Heart left ventricle (tissue), 13 donors: ENCODE results near the gene PTOV1.

Experiments used
- POLR2A ChIP-seq, 2 donors: fragments of 450-650 bp; IDR thresholded peaks; one replicate each; pipeline ENCODE4 v1.6.1; 2017; ENCODE audit warnings: antibody characterized with exemption in 2 of 2, mild to moderate bottlenecking in 2 of 2, moderate library complexity in 2 of 2
- TF ChIP-seq, protein P1 (sequence below), 12 donors: fragments of 200-600 bp; sonication (generic) in 4 of 12; IDR thresholded peaks; one replicate each; pipeline versions ENCODE4 v1.5.0 to v1.8.0; 2018 to 2022; ENCODE audit warnings: antibody characterized with exemption in 12 of 12, mild to moderate bottlenecking in 5 of 12
- donor health status: ischemic (EF 13 %, LVEDD 7.1; RV severe dilation, severe dysfunction).
- donor health status: DM: no; HTN: yes; CAD: no.
- donor health status: DM: no; HTN: no; CAD: no.
- donor health status: ischemic (EF 25% LVEDD 6.9; RV normal size, moderate dysfunction).
- donor health status: ischemic (EF 25% LVEDD 5.7; RV mildly dilated, moderate dysfunction).
- donor health status: ischemic (EF 35%, LVEDD 5.7; RV mildly dilated, moderate dysfunction).
- donor health status: nonischemic (EF 11% LVEDD 7.7; RV severe dilation, severe dysfunction).
- donor health status: DM: yes; HTN: yes; CAD: no.
- donor health status: PGD.
- donor health status: ischemic (EF 29% LVEDD 5.4; RV normal size, mild dysfunction).
- donor health status: nonischemic (EF 23%, LVEDD 6.1; RV moderate dilation, normal function).

DNA sequence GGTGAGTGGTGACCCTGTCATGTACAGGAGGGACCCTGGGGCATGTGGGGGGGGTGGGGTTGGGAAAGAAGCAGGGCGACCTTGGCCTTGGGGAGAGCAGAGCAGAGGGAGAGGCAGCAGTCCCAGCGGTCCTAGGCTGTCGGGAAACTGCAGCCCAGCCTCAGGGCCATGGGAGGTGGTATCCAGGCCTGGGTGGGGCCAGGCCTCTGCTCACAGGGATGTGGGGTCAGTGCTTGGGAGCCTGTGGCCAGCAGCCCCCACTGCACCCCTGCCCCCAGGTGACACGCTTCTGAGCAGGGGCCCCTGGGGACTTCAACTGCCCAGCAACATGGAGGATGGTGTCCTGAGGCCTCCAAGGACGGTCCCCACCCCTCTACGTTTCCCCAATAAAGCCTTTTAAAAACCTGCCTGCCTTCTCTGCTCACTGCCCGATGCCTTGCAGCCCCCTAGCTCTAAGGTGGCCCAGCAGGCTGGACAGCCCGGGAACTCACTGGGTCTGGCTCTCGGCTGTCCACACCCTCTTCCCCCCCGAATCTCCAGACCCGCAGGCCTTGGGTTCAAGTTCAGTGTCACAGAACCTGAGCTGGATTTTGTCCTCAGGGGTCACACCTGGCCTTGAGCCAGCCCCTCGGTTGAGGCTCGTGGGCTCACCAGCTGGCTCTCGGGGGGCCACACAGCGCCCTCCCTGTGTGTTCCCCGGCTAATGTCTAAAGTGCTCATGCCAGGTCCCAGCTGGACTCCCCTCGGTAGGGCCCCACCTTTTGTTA lies 9.6 kb downstream of the PTOV1 start:
- TF ChIP-seq, protein P1, sequence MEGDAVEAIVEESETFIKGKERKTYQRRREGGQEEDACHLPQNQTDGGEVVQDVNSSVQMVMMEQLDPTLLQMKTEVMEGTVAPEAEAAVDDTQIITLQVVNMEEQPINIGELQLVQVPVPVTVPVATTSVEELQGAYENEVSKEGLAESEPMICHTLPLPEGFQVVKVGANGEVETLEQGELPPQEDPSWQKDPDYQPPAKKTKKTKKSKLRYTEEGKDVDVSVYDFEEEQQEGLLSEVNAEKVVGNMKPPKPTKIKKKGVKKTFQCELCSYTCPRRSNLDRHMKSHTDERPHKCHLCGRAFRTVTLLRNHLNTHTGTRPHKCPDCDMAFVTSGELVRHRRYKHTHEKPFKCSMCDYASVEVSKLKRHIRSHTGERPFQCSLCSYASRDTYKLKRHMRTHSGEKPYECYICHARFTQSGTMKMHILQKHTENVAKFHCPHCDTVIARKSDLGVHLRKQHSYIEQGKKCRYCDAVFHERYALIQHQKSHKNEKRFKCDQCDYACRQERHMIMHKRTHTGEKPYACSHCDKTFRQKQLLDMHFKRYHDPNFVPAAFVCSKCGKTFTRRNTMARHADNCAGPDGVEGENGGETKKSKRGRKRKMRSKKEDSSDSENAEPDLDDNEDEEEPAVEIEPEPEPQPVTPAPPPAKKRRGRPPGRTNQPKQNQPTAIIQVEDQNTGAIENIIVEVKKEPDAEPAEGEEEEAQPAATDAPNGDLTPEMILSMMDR (IDR thresholded peaks at IDR 0.05): no peak
- TF ChIP-seq POLR2A (IDR thresholded peaks at IDR 0.05): no peak
